CD4-positive, alpha-beta T cell treated with Interleukin-6 at 100 ng/mL for 8 hours (primary cell): ENCODE results near the gene TMEM43.

Experiments used
- DNase-seq: peaks from one replicate; pipeline ENCODE4 v3.0.0-alpha.2; 2020; ENCODE audit warnings: mixed read lengths, low spot score

TMEM43 gene

DNA sequence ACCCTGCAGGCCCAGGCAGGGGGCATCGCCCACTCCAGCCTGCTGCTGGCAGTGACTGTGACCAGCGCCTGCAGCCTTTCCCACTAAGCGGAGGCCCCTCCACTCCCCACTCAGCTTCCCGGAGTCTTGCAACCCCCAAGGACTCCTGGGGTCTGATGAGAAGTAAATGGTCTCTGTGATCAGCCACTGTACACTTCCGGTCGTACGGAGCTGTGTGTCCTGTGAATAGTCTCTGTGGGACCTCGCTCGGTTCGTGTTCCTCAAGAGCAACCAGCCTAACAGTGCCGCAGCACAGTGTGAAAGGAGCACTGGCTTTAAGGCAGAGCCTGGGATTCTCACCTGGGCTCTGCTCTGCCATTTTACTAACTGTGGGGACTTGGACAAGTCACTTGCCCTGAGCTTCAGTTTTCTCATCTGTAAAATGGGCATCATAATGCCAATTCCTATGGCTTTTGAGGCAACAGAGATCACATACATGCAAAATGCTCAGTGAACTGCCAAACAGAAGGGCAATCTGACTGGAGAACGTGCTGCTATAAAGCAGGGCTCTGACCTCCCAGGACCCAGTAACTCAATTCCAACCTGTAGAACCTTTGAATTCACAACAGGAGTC, 26.7 kb downstream of the TMEM43 start:
- no peak for DNase-seq

DNA sequence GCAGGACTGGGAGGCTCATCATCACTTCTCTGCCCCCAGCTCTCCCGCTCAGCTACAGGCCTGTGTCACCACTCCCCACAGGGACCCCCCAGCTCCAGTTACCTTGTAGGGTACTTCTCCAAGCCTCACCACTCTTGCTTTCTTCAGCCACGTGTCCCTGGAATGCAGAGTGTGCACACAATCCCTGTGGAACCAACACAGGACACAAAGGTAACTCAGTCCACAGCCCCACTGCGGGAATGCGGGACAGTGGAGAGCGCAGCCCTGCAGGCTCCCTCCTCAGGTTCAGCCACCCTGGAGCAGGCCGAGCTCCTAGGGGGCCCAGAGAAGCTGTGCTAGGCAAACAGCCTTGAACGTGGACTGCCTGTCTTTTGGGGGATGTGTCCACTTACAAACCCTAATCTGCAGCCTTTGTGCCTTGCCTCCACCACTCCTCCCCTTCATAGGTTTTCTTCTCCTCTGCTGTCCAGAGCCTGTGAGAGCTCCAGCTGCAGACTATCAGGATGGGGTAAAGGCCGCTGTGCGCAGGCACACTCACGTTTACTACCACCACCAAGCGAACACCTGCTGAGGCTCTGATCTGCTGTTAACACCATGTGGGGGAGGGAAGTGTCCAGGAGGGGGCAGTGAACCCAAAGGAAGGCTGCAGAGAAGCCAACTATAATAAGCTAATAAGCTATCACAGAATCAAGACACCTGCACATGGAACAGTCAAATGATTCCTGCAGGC, 27.5 kb downstream of the TMEM43 start:
- no peak for DNase-seq

DNA sequence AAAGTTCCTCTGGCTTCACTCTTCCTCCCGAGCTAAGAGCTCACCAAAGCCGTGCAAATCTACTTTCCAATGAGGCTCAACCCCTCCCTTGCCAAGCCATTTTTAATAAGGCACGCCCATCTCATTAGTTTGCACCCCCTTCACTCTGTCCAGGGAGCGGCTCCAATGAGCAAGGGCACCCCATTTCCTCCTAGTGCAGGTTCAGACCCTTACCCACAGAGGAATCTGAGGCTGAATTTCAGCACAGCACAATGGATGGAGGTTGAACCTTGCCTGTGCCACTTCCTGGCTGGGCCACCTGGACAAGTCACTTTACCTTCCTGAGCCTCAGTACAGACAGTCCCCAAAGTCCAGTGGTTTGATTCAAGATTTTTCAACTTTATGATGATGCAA, 28.1 kb downstream of the TMEM43 start:
- no peak for DNase-seq

DNA sequence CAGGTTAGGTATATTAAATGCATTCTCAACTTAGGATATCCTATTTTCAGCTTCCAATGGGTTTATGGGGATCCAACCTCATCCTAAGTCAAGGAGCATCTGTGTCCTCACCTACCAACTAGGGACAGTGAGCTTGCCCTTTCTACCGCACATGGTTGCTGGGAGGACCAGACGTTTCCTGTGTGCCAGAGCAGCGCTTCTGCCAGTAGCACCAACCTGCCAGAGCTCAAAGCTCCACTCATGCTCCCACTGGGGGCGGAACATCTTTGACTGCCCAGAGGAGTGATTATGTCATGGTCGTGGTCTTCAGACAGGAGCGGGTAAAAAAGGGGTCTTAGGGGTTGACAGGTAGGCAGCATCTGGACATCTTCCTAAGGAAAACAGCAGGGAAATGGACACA, 28.8 kb downstream of the TMEM43 start:
- no peak for DNase-seq

DNA sequence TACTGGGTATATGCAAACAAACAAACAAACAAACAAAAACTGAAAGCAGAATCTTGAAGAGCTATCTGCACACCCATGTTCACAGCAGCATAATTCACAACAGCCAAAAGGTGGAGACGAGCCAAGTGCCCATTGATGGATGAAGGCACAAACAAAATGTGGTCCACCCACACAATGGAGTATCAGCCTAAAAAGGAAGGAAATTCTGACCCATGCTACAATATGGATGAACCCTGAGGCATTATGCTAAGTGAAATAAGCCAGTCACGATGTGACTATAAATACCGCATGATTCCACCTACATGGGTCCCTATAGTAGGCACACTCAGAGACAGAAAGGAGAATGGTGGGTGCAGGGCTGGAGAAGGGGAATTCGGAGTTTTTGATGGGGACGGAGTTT, 29.4 kb downstream of the TMEM43 start:
- no peak for DNase-seq

DNA sequence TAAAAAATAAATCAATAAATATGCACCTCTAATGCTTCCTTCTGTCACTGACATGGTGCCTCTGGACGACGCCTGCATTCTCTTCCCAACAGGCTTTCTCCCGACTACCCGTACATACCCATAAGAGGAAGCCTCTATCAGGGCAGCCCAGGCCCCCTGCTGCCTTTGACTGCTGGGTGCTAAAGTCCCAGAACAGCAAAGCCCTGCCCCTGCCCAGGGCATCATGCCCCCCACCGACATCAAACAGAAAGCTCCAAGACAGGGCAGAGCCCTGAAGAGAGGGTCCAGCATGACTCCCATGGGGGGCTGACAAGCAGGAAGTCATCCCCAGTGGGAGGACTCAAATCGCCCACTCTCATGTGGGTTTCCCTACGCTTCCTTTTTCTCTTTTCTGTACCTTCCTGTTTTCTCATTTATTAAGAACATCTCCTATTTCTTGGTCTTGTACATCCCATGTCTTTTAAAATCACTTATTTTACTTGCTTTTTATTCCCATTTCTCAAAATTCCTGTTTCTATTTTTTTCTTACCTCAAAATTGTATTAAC, 30.1 kb downstream of the TMEM43 start:
- no peak for DNase-seq

DNA sequence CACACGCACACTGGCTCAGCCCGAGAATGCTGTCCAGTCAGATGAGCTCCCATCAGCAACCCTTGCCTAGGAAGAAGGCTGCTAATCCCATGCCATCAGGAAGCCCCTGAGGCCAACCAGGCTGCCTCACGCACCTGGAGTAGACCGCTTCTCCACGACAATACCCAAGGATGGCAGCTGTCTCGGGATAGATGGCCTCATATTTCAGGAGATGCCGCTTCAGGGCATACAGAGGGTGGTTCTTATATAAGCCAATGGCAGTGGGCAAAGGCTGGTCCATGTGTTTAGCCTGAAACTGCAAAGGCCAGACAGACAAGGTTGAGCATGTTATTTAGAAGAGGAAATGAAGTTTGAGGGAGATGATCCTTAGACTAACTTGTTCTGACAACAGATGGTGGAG, 31.3 kb downstream of the TMEM43 start:
- no peak for DNase-seq

DNA sequence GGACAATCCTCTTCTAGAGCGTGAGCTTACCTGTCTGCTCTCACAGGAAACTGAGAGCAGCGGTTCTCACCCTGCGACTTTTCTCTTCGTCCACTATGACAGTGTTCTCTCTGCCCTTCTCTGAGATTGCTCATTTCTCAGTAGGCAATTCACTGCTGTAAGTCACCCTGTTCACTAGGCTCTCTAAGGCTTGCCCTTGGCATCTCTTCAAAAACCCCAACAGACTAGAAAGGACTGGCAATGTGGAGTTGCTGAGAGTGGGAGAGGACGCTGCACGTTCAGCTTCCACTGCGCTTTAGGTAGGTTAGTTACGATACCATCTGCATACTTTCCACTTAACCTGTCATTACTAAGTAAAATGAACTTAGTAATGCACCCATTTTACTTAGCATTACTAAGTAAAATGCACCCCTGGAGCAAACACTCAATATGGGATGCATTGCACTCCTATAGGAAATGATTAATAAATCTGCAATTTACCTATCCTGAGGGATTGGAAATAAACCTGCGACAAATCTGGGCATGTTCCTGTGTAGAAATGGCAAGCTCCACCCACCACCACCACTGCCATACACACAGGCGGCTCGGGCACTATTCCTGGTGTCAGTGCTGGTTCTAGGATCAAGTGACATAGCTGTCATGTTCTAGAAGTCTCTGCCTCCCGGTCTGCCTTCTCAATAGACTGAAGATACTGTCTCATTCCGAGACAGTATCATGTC, 32.1 kb downstream of the TMEM43 start:
- no peak for DNase-seq

DNA sequence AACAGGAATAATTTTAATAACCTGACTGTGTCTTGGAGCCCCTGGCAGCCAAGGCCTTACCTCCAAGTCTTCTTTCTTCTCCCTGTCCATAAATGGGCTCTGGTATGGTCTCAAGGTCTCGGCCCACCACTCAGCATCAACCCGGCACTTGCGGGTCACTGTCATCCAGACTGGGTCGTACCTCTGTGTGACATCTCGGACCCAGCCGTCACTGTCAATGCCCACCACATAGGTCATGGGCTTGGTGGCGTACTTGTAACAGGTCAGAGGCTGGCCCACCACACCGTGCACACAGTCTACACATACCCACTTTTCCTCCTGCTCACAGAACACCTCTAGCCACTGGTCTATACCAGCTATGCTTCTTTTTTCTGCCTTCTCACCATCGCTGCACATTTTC, 33.1 kb downstream of the TMEM43 start:
- no peak for DNase-seq

DNA sequence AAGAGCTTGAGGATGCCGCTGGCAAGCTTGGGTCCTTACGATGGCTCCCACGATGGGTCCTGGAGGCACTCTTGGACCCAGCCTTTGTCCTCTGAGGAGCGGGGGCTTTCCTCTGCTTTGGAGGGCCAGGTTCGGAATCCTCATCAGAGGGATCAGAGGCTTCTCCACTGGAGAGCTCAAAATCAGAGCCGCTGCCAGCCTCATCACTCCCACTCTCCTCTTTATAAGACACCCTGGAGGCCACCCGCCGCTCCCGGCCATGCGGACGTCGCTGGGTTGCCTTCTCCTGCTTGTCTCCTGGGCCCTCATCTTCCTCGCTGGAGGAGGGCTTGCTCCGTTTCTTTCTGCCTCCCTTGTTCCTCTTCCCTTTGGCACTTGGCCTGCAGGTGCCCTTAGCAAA, 33.5 kb downstream of the TMEM43 start:
- no peak for DNase-seq

DNA sequence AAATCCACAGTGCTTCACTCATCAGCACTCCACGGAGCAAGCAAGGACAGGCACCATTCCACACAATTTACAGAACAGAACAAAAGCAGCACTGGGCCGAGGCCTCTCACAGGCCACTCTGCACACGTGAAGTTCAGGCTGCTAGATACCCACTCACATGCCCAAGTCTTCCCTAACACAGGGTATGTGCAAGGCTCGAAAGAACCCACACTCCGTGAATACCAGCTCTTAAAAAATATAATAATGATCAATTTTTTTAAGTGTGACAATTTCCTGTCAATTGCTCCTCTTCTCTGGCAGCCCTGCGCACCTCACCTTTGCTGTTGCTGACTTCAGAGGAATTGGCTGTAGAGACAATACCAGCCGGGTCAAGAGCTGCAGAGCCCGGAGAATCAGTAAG, 34.6 kb downstream of the TMEM43 start:
- DNase-seq, result no peak

DNA sequence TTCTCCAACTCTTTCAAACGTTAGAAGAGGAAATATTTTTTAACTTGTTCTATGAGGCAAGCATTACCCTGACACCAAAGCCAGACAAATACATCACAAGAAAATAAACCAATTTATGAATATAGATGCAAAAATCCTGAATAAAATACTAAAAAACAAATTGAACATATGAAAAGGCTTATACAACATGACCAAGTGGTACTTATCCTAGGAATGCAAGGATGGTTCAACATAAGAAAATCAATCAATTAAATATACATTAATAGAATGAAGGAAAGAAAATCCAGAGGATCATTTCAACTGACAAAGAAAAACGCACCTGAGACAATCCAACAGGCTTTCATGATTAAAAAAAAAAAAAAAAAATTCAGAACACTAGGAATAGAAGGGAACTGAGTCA, 36.4 kb downstream of the TMEM43 start:
- no peak for DNase-seq

DNA sequence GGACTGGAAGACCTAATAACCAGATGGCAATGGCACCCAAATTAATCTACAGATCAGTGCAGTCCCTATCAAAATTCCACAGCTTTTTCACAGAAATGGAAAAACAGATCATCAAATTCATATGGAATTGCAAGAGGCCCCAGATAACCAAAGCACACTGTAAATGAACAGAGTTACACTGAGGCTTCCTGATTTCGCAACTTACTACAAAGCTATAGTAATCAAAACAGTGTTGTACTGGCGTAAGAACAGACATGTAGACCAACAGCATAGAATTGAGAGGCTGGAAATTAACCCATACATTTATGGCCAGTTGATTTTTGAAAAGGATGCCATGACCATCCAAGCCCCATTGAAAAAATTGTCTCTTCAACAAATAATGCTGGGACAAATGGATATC, 37.3 kb downstream of the TMEM43 start:
- no peak for DNase-seq

DNA sequence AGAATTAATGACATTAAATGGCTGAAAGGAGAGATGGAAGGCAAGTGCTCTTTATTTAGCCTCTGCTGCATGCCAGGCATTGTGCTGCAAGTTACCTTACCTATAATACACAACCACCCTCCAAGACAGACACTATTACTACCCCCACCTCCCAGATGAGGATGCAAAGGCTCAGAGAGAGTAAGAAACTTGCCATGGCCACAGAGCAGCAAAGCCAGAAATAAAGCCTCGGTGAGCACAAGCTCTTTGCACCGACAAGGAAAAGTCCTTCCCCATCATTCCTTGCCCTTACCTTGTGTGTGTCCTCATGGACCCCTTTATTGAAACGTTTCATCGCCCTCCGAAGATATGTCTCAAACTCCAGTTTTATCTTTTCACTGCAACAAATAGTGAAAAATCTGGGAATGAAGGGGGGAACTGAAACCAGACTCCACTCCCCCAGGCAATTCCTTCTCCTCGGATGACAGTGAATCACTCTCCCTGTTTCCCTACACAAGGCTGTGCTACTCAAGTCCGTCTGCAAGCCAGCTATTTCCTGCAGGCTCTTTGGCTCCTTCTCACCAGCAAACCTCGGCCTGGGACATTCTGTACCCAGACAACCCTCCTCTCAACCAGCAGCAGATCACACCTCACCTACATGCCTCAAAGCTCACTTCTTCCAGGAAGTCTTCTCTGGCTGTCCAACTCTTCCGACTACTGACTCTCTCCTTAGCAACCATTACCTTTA, 42.2 kb downstream of the TMEM43 start:
- no peak for DNase-seq

DNA sequence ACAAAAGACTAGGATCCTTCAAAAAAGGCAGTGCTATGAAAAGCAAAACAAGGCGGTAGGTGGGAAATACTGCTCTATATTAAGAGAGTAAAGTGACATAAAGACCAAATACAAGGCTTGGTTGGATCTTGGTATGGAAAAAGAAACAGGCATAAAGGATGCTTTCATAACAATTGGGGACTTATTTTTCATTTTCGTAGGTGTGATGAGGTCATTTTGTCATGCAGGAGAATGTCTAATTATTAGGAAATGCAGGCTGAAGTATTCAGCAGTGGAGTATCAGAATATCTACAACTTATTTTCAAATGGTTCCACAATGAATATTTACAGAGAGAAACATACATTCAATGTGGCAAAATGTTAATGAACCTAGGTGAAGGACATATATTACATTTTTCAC, 44.6 kb downstream of the TMEM43 start:
- no peak for DNase-seq

DNA sequence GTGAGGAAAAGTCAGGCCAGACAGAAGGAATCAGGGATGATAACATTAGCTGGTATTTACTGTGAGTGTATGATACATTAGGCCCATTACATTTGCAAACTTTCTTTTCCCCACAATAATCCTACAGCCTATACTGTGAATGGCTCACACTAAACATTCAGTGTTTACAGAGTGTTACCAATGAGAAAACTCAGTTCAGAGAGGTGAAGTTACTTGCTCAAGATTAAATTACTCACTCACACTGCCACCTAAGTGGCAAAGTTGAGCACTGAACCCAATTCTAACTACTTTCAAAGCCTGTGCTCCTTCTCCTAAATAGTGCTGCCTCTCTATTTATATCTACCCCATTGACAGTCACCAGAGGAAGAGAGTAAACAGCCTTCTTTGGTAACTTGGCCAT, 45.0 kb downstream of the TMEM43 start:
- no peak for DNase-seq

DNA sequence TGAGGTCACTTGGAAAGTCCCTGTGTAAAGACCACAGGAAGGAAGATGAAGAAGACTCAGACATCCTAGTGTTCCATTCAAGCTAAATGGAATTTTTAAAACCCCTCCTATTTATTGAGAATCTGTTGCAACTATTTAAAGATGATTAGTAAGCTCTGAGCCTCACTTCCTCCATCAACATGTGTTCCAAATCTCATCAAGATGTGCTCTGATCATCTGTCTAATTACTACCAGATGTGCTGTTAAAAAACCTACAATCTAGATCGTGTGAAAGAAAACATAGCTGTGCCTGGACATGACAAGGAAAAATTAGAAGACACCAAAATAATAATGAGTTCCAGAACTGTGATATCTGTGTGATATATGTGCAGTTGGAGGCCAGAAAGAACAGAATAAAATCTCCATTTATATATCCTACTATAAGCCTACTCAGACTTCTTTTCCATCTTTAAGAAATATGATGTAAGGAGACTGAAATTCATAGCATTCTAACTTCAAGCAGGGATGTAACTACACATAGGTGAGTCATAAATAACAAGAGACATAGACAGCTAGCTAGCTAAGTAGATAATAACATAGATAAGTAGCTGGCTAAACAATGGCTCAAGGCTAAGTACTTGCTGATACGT, 45.8 kb downstream of the TMEM43 start:
- DNase-seq, result no peak

DNA sequence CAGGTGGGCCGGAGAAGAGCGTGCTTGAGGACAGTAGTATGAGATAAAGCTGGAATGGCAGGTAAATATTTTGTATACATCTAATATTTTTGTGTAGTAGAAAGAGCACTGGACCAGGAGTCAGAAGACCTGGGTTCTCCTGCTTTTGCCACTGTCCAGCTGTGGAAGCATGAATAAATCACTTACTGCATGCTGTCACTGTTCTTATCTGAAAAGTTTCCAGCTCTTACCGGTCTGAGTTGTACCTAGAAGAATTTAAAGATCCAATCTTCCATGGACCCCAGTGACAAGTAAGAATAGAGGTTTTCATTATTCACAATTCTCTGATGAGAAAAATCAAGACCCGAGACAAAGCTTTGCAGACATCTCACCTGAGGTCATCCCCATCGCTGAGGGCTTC, 47.6 kb downstream of the TMEM43 start:
- no peak for DNase-seq

DNA sequence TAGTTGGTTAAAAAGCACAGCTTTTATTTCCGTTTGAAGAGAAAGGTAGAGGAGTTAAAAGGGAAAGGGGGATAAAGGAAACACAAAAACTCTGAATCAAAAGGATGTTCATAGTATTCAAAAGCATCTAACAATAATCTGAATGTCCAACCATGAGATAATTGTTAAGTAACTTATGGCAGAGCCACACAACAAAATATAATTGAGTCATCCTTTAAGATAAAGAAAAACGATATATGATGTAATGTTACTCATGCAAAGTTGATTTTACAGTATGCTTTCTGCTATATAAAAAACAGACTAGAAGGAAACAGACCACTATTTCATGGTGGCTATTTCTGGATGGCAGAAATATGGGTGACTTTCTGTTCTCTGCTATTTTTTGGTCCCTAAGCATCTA, 49.6 kb downstream of the TMEM43 start:
- no peak for DNase-seq

DNA sequence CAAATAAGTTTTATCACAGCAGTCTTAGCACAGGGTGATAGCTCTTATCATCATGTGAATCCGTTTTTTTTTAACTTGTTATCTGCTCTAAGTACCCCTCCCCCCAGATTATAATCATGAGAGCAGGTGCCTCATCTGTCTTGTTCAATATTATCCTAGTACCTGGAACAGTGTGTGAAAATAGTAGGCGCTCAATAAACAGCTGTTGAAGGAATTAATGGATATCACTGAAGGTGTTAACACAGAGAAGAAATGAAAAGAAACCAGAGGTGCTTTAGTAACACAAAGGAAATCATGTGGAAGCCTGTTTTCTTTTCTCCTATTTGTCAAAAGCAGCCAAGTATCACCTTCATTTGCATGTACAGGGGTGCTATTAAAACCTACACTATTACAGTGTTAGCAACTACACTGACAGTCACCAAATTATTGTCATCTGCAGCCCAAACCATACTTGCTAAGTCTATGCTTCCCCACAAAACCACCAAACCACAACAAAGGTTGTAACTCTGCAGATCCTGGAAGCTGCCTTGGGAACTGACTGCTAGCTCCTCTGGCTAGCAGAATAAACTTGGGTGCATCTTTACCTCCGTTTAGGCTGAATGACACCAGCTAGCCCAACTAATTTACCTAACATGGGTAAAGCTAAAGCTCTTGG, 50.7 kb downstream of the TMEM43 start:
- DNase-seq, result peak; percentile 84

DNA sequence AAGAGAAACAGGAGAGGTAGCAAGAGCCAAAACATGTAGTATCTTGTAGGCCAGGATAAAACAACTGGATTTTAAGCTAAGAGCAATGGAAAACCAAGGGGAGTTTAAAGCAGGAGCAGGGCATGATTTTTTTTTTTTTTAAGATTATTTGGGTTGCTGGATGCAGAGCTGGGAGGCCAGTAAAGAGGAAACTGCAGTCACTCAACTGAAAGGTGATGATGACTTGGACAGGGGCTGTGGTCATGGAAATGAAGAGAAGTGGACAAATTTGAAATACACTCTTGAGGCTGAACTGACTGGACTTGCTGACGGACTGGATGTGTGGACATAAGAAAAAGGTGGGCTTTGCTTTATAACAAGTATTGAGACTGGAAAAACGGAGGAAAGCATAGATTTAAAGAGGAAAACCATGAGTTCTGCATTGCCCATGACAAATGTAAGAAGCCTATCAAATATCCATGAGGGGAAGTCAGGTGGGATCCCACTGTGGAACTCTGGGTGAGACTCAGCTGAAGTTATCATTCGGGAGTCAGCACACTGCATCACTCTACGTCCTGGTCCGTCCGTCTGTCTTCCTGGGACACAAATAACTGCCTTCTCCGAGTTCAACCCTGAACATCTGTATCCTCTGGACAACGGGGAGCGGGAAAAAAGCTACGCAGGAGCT, 52.9 kb downstream of the TMEM43 start:
- no peak for DNase-seq
